HEK293 (cell line): Measurements from ENCODE around the gene SPOCK1.

Source experiments
- CTCF ChIA-PET: fragments of 350-600 bp; formaldehyde crosslinking; extraction: SDS; loops from one replicate; lab custom pipeline; 2021; ENCODE audit warnings: antibody characterized with exemption; lab: Yijun Ruan, JAX
- POLR2A ChIA-PET: fragments of 300-600 bp; formaldehyde crosslinking; extraction: SDS; loops from one replicate; lab custom pipeline; 2020; ENCODE audit warnings: antibody characterized with exemption, inconsistent platforms; lab: Yijun Ruan, JAX
- H3K27ac ChIP-seq: fragments of 200-500 bp; sonication (Bioruptor generic); 2 replicates; pipeline ENCODE4 v1.5.1; 2014; ENCODE audit warnings: low read depth, low read length, control low read depth, inconsistent platforms; ENCODE audit errors: extremely low read depth
- H3K36me3 ChIP-seq, 2 experiments: fragments of 200-500 bp in 1 of 2; sonication (Bioruptor generic) in 1 of 2; 1 replicate in 1 of 2; 2 replicates in 1 of 2; pipeline ENCODE4 v1.5.1; 2014 to 2017; ENCODE audit warnings: inconsistent platforms in 2 of 2, low read length in 2 of 2; ENCODE audit not compliant: control insufficient read depth in 2 of 2, insufficient read depth in 1 of 2
- H3K4me1 ChIP-seq: fragments of 200-500 bp; sonication (Bioruptor generic); 2 replicates; pipeline ENCODE4 v1.5.1; 2014; ENCODE audit warnings: mild to moderate bottlenecking, low read length, inconsistent platforms; ENCODE audit not compliant: control insufficient read depth, insufficient read depth
- H3K4me3 ChIP-seq: 2 replicates; pipeline ENCODE4 v1.5.1; 2011; ENCODE audit warnings: low read depth, mild to moderate bottlenecking, control low read depth, low read length, moderate library complexity
- H3K9me3 ChIP-seq: fragments of 200-500 bp; sonication (Bioruptor generic); 2 replicates; pipeline ENCODE4 v1.5.1; 2014; ENCODE audit warnings: low read depth, low read length, inconsistent platforms; ENCODE audit not compliant: control insufficient read depth, insufficient read depth
- BCL11A ChIP-seq: fragments of 450-650 bp; formaldehyde crosslinking; IDR thresholded peaks from 2 replicates; pipeline ENCODE4 v1.5.1; 2016; ENCODE audit warnings: low read depth, missing biosample characterization, missing genetic modification characterization
- SALL2 ChIP-seq: fragments of 450-650 bp; formaldehyde crosslinking; IDR thresholded peaks from 2 replicates; pipeline ENCODE4 v1.5.0; 2017; ENCODE audit warnings: missing biosample characterization, mild to moderate bottlenecking, missing genetic modification characterization, borderline replicate concordance
- ZBTB17 ChIP-seq: fragments of 450-650 bp; formaldehyde crosslinking; IDR thresholded peaks from 2 replicates; pipeline ENCODE4 v1.5.1; 2016; ENCODE audit warnings: missing biosample characterization, missing genetic modification characterization
- ZNF184 ChIP-seq: fragments of 450-650 bp; IDR thresholded peaks from 2 replicates; pipeline ENCODE4 v1.5.1; 2018; ENCODE audit warnings: missing biosample characterization, mild to moderate bottlenecking, missing genetic modification characterization
- ZNF302 ChIP-seq: fragments of 450-650 bp; formaldehyde crosslinking; IDR thresholded peaks from 2 replicates; pipeline ENCODE4 v1.5.1; 2016; ENCODE audit warnings: missing biosample characterization, missing genetic modification characterization, low read depth
- ZNF366 ChIP-seq: fragments of 450-650 bp; formaldehyde crosslinking; conservative IDR thresholded peaks from 2 replicates; pipeline ENCODE4 v1.5.1; 2016; ENCODE audit warnings: missing biosample characterization, missing genetic modification characterization
- ZNF37A ChIP-seq: fragments of 450-650 bp; IDR thresholded peaks from 2 replicates; pipeline ENCODE4 v1.5.1; 2018; ENCODE audit warnings: missing biosample characterization, missing genetic modification characterization
- ZNF416 ChIP-seq: fragments of 450-650 bp; formaldehyde crosslinking; IDR thresholded peaks from 2 replicates; pipeline ENCODE4 v1.5.1; 2016; ENCODE audit warnings: missing biosample characterization, missing genetic modification characterization
- ZNF423 ChIP-seq: fragments of 450-650 bp; formaldehyde crosslinking; IDR thresholded peaks from 2 replicates; pipeline ENCODE4 v1.5.1; 2016; ENCODE audit warnings: missing biosample characterization, missing genetic modification characterization
- ZNF571 ChIP-seq: fragments of 450-650 bp; formaldehyde crosslinking; IDR thresholded peaks from 2 replicates; pipeline ENCODE4 v1.5.0; 2017; ENCODE audit warnings: missing biosample characterization, missing genetic modification characterization
- ZNF791 ChIP-seq: fragments of 450-650 bp; formaldehyde crosslinking; IDR thresholded peaks from 2 replicates; pipeline ENCODE4 v1.5.1; 2016; ENCODE audit warnings: missing biosample characterization, missing genetic modification characterization
- ZXDB ChIP-seq: fragments of 450-650 bp; formaldehyde crosslinking; IDR thresholded peaks from 2 replicates; pipeline ENCODE4 v1.5.1; 2016; ENCODE audit warnings: missing biosample characterization, missing genetic modification characterization
- TF ChIP-seq, protein P1 (sequence below): fragments of 450-650 bp; formaldehyde crosslinking; IDR thresholded peaks from 2 replicates; pipeline ENCODE4 v1.5.1; 2016; ENCODE audit warnings: missing biosample characterization, missing genetic modification characterization
- TF ChIP-seq, protein P2 (sequence below): fragments of 450-650 bp; formaldehyde crosslinking; IDR thresholded peaks from 2 replicates; pipeline ENCODE4 v1.5.1; 2016; ENCODE audit warnings: missing biosample characterization, missing genetic modification characterization
- TF ChIP-seq, protein P3 (sequence below): fragments of 450-650 bp; IDR thresholded peaks from 2 replicates; pipeline ENCODE4 v1.5.1; 2018; ENCODE audit warnings: missing biosample characterization, mild to moderate bottlenecking, missing genetic modification characterization
- TF ChIP-seq, protein P4 (sequence below): fragments of 450-650 bp; formaldehyde crosslinking; IDR thresholded peaks from 2 replicates; pipeline ENCODE4 v1.5.1; 2016; ENCODE audit warnings: missing biosample characterization, missing genetic modification characterization
- TF ChIP-seq, protein P5 (sequence below): fragments of 450-650 bp; formaldehyde crosslinking; IDR thresholded peaks from 2 replicates; pipeline ENCODE4 v1.5.1; 2016; ENCODE audit warnings: missing biosample characterization, missing genetic modification characterization

Gene SPOCK1

DNA sequence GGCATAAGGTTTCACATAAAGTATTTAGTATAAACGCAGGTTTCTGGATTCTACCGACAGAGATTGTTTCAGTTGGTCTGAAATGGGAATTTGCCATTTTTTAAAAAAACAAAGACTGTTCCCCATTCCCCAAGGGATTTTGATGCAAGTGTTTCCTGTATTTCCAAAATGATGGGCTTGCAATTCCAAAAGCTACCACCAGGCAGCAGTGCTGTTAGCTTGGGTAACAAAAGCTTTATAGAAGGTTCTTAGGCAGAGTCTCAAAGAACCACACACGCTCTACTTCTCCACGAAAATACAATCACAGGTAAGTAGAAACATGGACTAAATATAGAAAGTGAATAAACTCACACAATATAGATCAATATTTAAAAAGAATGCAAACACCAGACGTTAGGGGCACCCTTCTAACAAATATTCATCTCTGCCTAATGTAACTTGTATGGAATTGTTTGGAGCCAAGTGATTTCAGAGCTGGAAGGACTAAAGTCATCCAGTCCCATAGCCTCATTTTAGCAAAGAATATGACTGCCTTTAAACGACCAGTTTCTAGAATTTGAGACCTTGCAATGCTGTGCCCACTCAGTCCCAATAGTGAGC lies 154.3 kb downstream of the SPOCK1 start:
- Histone ChIP-seq H3K9me3 (no peaks in the 10 kb centered on the region), H3K4me3 (no peak overlapping the region), H3K27ac (no peak overlapping the region), H3K36me3 (no peaks in the 10 kb centered on the region), H3K4me1 (no peaks in the 10 kb centered on the region)
- POLR2A ChIA-PET, result no interaction called here
- TF ChIP-seq ZNF416 (tag by site-specific recombination) (no peak), ZNF423 (tag by site-specific recombination) (no peak), ZNF37A (tag by site-specific recombination) (no peak), ZXDB (tag by site-specific recombination) (no peak), ZNF302 (tag by site-specific recombination) (no peak), BCL11A (no peak), ZNF791 (tag by site-specific recombination) (no peak), ZNF184 (no peak)
- TF ChIP-seq, protein P1, sequence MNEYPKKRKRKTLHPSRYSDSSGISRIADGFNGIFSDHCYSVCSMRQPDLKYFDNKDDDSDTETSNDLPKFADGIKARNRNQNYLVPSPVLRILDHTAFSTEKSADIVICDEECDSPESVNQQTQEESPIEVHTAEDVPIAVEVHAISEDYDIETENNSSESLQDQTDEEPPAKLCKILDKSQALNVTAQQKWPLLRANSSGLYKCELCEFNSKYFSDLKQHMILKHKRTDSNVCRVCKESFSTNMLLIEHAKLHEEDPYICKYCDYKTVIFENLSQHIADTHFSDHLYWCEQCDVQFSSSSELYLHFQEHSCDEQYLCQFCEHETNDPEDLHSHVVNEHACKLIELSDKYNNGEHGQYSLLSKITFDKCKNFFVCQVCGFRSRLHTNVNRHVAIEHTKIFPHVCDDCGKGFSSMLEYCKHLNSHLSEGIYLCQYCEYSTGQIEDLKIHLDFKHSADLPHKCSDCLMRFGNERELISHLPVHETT, result no peak
- TF ChIP-seq, protein P2, sequence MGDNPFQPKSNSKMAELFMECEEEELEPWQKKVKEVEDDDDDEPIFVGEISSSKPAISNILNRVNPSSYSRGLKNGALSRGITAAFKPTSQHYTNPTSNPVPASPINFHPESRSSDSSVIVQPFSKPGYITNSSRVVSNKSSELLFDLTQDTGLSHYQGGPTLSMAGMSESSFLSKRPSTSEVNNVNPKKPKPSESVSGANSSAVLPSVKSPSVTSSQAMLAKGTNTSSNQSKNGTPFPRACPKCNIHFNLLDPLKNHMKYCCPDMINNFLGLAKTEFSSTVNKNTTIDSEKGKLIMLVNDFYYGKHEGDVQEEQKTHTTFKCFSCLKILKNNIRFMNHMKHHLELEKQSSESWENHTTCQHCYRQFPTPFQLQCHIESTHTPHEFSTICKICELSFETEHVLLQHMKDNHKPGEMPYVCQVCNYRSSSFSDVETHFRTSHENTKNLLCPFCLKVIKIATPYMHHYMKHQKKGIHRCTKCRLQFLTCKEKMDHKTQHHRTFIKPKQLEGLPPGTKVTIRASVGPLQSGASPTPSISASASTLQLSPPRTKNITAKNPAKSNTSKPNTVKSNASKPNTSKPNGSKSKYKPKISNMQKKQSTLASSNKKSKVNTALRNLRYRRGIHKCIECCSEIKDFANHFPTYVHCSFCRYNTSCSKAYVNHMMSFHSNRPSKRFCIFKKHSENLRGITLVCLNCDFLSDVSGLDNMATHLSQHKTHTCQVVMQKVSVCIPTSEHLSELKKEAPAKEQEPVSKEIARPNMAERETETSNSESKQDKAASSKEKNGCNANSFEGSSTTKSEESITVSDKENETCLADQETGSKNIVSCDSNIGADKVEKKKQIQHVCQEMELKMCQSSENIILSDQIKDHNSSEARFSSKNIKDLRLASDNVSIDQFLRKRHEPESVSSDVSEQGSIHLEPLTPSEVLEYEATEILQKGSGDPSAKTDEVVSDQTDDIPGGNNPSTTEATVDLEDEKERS (tag by site-specific recombination), result no peak
- CTCF ChIA-PET, result interaction anchor here (0.5 to 3.0 kb wide), 27 partner anchors 8 to 688 kb away, joined by 3 to 24 read pairs (median 4); partner anchors contain the start of gene SPOCK1

DNA sequence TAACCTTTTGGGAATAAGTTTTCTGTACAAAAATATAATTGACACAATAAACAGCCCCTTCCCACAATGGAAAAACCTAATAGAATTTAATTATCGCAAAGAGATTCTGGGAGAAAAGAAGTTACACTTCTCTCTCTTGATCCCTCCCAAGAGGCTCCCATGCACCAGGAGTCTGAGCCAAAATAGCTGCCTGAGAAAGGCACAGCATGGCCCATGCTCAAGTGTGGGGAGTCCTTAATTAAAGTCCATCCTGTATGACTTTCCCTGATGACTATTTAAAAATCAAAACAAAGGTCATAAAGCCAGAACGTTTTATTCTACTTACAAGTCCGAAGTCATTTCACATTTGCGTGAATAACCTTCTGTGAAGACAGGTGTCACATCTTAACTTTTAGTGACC lies 155.1 kb downstream of the SPOCK1 start:
- TF ChIP-seq ZNF571 (tag by site-specific recombination), result no peak
- TF ChIP-seq, protein P3, sequence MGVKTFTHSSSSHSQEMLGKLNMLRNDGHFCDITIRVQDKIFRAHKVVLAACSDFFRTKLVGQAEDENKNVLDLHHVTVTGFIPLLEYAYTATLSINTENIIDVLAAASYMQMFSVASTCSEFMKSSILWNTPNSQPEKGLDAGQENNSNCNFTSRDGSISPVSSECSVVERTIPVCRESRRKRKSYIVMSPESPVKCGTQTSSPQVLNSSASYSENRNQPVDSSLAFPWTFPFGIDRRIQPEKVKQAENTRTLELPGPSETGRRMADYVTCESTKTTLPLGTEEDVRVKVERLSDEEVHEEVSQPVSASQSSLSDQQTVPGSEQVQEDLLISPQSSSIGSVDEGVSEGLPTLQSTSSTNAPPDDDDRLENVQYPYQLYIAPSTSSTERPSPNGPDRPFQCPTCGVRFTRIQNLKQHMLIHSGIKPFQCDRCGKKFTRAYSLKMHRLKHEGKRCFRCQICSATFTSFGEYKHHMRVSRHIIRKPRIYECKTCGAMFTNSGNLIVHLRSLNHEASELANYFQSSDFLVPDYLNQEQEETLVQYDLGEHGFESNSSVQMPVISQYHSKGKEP, result no peak
- TF ChIP-seq, protein P4, sequence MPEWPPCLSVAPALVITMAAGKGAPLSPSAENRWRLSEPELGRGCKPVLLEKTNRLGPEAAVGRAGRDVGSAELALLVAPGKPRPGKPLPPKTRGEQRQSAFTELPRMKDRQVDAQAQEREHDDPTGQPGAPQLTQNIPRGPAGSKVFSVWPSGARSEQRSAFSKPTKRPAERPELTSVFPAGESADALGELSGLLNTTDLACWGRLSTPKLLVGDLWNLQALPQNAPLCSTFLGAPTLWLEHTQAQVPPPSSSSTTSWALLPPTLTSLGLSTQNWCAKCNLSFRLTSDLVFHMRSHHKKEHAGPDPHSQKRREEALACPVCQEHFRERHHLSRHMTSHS, result no peak
- no peak for TF ChIP-seq ZNF366 (tag by site-specific recombination)
- TF ChIP-seq ZBTB17 (tag by site-specific recombination), result no peak
- no peak for TF ChIP-seq SALL2 (tag by site-specific recombination)
- TF ChIP-seq, protein P5, sequence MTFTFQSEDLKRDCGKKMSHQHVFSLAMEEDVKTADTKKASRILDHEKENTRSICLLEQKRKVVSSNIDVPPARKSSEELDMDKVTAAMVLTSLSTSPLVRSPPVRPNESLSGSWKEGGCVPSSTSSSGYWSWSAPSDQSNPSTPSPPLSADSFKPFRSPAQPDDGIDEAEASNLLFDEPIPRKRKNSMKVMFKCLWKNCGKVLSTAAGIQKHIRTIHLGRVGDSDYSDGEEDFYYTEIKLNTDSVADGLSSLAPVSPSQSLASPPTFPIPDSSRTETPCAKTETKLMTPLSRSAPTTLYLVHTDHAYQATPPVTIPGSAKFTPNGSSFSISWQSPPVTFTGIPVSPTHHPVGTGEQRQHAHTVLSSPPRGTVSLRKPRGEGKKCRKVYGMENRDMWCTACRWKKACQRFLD (tag by site-specific recombination), result no peak
- H3K4me3 ChIP-seq, result no peak overlapping the region
- no peak overlapping the region for H3K27ac ChIP-seq
- no peaks in the 10 kb centered on the region for H3K36me3 ChIP-seq
- H3K4me1 ChIP-seq, result no peaks in the 10 kb centered on the region
- POLR2A ChIA-PET, result no interaction called here
- H3K9me3 ChIP-seq, result no peaks in the 10 kb centered on the region
- CTCF ChIA-PET, result interaction anchor here (0.9 to 3.0 kb wide), 5 partner anchors 19 to 155 kb away, joined by 3 to 24 read pairs (median 6); partner anchors contain the start of gene SPOCK1
